HEK293T (cell line): ENCODE measurements around the gene MSX2.
"Not testable (repeated sequence)": the region's sequence is repeated elsewhere in the genome, so short reads cannot be mapped to it uniquely, and the experiment has no call there.

Experiments
- BHLHE40 ChIP-seq: fragments of 450-650 bp; IDR thresholded peaks from 2 replicates; pipeline ENCODE4 v1.6.1; 2016; ENCODE audit warnings: mild to moderate bottlenecking, moderate library complexity, borderline replicate concordance
- FOXK2 ChIP-seq: fragments of 450-650 bp; IDR thresholded peaks from 2 replicates; pipeline ENCODE4 v1.6.1; 2016; ENCODE audit warnings: mild to moderate bottlenecking
- HDGF ChIP-seq: fragments of 450-650 bp; IDR thresholded peaks from 2 replicates; pipeline ENCODE4 v1.6.1; 2017; ENCODE audit warnings: antibody characterized with exemption, borderline replicate concordance
- NFRKB ChIP-seq: fragments of 450-650 bp; IDR thresholded peaks from 2 replicates; pipeline ENCODE4 v1.6.1; 2016; ENCODE audit warnings: mild to moderate bottlenecking, moderate library complexity
- PKNOX1 ChIP-seq: fragments of 450-650 bp; IDR thresholded peaks from 2 replicates; pipeline ENCODE4 v1.6.1; 2016
- SP1 ChIP-seq: fragments of 450-650 bp; IDR thresholded peaks from 2 replicates; pipeline ENCODE4 v1.6.1; 2017
- SUZ12 ChIP-seq: fragments of 450-650 bp; IDR thresholded peaks from 2 replicates; pipeline ENCODE4 v1.6.1; 2016; ENCODE audit warnings: mild to moderate bottlenecking
- TARDBP ChIP-seq: fragments of 450-650 bp; IDR thresholded peaks from 2 replicates; pipeline ENCODE4 v1.6.1; 2016

GRCh38 chr5:174761341-174761740 is 37.0 kb downstream of the MSX2 start:
- TF ChIP-seq SUZ12, TARDBP, FOXK2, HDGF, SP1, PKNOX1, NFRKB, BHLHE40: not testable (repeated sequence)
